Sigmoid colon (tissue), 4 donors: Measurements from ENCODE around the gene NKAIN1.

Experiments used
- CTCF ChIP-seq, 4 experiments: fragments of 450-650 bp in 3 of 4; fragments of 200-600 bp in 1 of 4; IDR thresholded peaks; one replicate each; pipeline ENCODE4 v1.5.1; 2016 to 2019; ENCODE audit warnings: antibody characterized with exemption in 4 of 4, mild to moderate bottlenecking in 3 of 4, moderate library complexity in 2 of 4
- POLR2A ChIP-seq, 2 donors: fragments of 450-650 bp; IDR thresholded peaks; one replicate each; pipeline ENCODE4 v1.6.1; 2016; ENCODE audit warnings: antibody characterized with exemption in 2 of 2, mild to moderate bottlenecking in 2 of 2, moderate library complexity in 2 of 2
- POLR2AphosphoS5 ChIP-seq, 4 donors: sonication (generic); formaldehyde crosslinking; IDR thresholded peaks; one replicate each; pipeline ENCODE4 v1.6.1; 2017; ENCODE audit warnings: antibody characterized with exemption in 4 of 4

GRCh38 chr1:31152181-31152795 lies 87.4 kb downstream of the NKAIN1 start:
- TF ChIP-seq CTCF (IDR thresholded peaks at IDR 0.05) (no peak), POLR2AphosphoS5 (IDR thresholded peaks at IDR 0.05) (no peak), POLR2A (IDR thresholded peaks at IDR 0.05) (no peak)
